Neural progenitor cell (in vitro differentiated cells): Measurements from ENCODE around the gene VPS26C. TPM values are rescaled to one million over a fixed set of nuclear protein-coding genes. Genes with fewer than 3 reads are reported as not detected.

Experiments used
- DNase-seq: peaks from one replicate; pipeline ENCODE4 v3.0.0-alpha.2; 2016; ENCODE audit warnings: low spot score
- H2AFZ ChIP-seq: fragments of 200-600 bp; sonication (generic); replicated peaks from 2 replicates; pipeline ENCODE4 v1.6.1; 2016; ENCODE audit warnings: antibody characterized with exemption
- H3F3A ChIP-seq: fragments of 200-600 bp; sonication (generic); 2 replicates; pipeline ENCODE4 v1.6.1; 2016; ENCODE audit warnings: antibody characterized with exemption, low read depth
- H3K27ac ChIP-seq: fragments of 200-600 bp; sonication (generic); 2 replicates; pipeline ENCODE4 v1.5.1; 2016; ENCODE audit warnings: mild to moderate bottlenecking
- H3K27me3 ChIP-seq: fragments of 200-600 bp; sonication (generic); 2 replicates; pipeline ENCODE4 v1.6.1; 2016; ENCODE audit warnings: mild to moderate bottlenecking, moderate library complexity
- H3K36me3 ChIP-seq: fragments of 200-600 bp; sonication (generic); 2 replicates; pipeline ENCODE4 v1.5.1; 2016
- H3K4me1 ChIP-seq: fragments of 200-600 bp; sonication (generic); 2 replicates; pipeline ENCODE4 v1.6.1; 2016; ENCODE audit warnings: mixed run types
- H3K4me2 ChIP-seq: fragments of 200-600 bp; sonication (generic); 2 replicates; pipeline ENCODE4 v1.6.1; 2016
- H3K4me3 ChIP-seq: fragments of 200-600 bp; sonication (generic); 2 replicates; pipeline ENCODE4 v1.5.1; 2016
- H3K79me2 ChIP-seq: fragments of 200-600 bp; sonication (generic); 2 replicates; pipeline ENCODE4 v1.6.1; 2016; ENCODE audit warnings: low read depth
- H3K9ac ChIP-seq: fragments of 200-600 bp; sonication (generic); 2 replicates; pipeline ENCODE4 v1.6.1; 2016
- H3K9me3 ChIP-seq: fragments of 200-600 bp; sonication (generic); 2 replicates; pipeline ENCODE4 v1.5.1; 2016; ENCODE audit warnings: low read depth
- H4K20me1 ChIP-seq: fragments of 200-600 bp; sonication (generic); 2 replicates; pipeline ENCODE4 v1.6.1; 2016; ENCODE audit warnings: low read depth
- H3K27ac Mint-ChIP-seq: 3 replicates; pipeline ENCODE4 v1.8.0; 2021; ENCODE audit warnings: mixed read lengths
- H3K27me3 Mint-ChIP-seq: 2 replicates; pipeline ENCODE4 v1.8.0; 2022; ENCODE audit warnings: low read depth, mild to moderate bottlenecking, inconsistent platforms, moderate library complexity, mixed read lengths; ENCODE audit not compliant: insufficient read depth
- H3K36me3 Mint-ChIP-seq: 3 replicates; pipeline ENCODE4 v1.8.0; 2021; ENCODE audit warnings: mixed read lengths
- H3K4me1 Mint-ChIP-seq: 3 replicates; pipeline ENCODE4 v1.8.0; 2021; ENCODE audit warnings: mixed read lengths
- H3K4me3 Mint-ChIP-seq: 3 replicates; pipeline ENCODE4 v1.8.0; 2021; ENCODE audit warnings: mild to moderate bottlenecking, moderate library complexity, mixed read lengths
- H3K9me3 Mint-ChIP-seq: 3 replicates; pipeline ENCODE4 v1.8.0; 2020; ENCODE audit warnings: mixed read lengths
- EZH2 ChIP-seq: fragments of 200-600 bp; sonication (generic); IDR thresholded peaks from 2 replicates; pipeline ENCODE4 v1.6.1; 2017; ENCODE audit warnings: antibody characterized with exemption, mild to moderate bottlenecking, moderate library complexity
- EZH2phosphoT487 ChIP-seq: fragments of 200-600 bp; sonication (generic); IDR thresholded peaks from 2 replicates; pipeline ENCODE4 v1.6.1; 2017; ENCODE audit warnings: antibody characterized with exemption
- total RNA-seq: library from RNA; depleted of rRNA; stranded (reverse); fragments of >200 nt; gene quantifications from 2 replicates; pipeline ENCODE4 v1.2.3, GENCODE V29; 2015; ENCODE audit warnings: low replicate concordance
- TF ChIP-seq, protein P1 (sequence below): fragments of 200-600 bp; sonication (generic); IDR thresholded peaks from 2 replicates; pipeline ENCODE4 v1.5.1; 2017; ENCODE audit warnings: antibody characterized with exemption, mild to moderate bottlenecking

The VPS26C gene
- total RNA-seq, 1 donor from 2014 or later, result 80.5 TPM

GRCh38 chr21:37270576-37271365 is 3.6 kb upstream of the VPS26C start:
- peaks cover 2% of the 10 kb centered on the region for H3K27me3 Mint-ChIP-seq
- Histone ChIP-seq H3K27ac (no peak overlapping the region), H3K27me3 (no peaks in the 10 kb centered on the region), H4K20me1 (no peaks in the 10 kb centered on the region), H3K79me2 (peaks cover 22% of the 10 kb centered on the region), H3K4me1 (peaks cover 13% of the 10 kb centered on the region), H3K4me3 (no peak overlapping the region), H3K9me3 (no peaks in the 10 kb centered on the region), H3K9ac (no peak overlapping the region), H3F3A (peaks cover 38% of the 10 kb centered on the region), H3K4me2 (no peak overlapping the region), H2AFZ (no peak overlapping the region), H3K36me3 (no peaks in the 10 kb centered on the region)
- no peaks in the 10 kb centered on the region for H3K9me3 Mint-ChIP-seq
- no peak overlapping the region for H3K4me3 Mint-ChIP-seq
- H3K4me1 Mint-ChIP-seq, result peaks cover 18% of the 10 kb centered on the region
- no peak overlapping the region for H3K27ac Mint-ChIP-seq
- TF ChIP-seq EZH2phosphoT487, result no peak
- TF ChIP-seq, protein P1, sequence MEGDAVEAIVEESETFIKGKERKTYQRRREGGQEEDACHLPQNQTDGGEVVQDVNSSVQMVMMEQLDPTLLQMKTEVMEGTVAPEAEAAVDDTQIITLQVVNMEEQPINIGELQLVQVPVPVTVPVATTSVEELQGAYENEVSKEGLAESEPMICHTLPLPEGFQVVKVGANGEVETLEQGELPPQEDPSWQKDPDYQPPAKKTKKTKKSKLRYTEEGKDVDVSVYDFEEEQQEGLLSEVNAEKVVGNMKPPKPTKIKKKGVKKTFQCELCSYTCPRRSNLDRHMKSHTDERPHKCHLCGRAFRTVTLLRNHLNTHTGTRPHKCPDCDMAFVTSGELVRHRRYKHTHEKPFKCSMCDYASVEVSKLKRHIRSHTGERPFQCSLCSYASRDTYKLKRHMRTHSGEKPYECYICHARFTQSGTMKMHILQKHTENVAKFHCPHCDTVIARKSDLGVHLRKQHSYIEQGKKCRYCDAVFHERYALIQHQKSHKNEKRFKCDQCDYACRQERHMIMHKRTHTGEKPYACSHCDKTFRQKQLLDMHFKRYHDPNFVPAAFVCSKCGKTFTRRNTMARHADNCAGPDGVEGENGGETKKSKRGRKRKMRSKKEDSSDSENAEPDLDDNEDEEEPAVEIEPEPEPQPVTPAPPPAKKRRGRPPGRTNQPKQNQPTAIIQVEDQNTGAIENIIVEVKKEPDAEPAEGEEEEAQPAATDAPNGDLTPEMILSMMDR, result no peak
- TF ChIP-seq EZH2, result no peak
- DNase-seq, result no peak
- H3K36me3 Mint-ChIP-seq, result no peaks in the 10 kb centered on the region

GRCh38 chr21:37269481-37269880 is 2.3 kb upstream of the VPS26C start:
- no peak overlapping the region for H3K27ac ChIP-seq

DNA sequence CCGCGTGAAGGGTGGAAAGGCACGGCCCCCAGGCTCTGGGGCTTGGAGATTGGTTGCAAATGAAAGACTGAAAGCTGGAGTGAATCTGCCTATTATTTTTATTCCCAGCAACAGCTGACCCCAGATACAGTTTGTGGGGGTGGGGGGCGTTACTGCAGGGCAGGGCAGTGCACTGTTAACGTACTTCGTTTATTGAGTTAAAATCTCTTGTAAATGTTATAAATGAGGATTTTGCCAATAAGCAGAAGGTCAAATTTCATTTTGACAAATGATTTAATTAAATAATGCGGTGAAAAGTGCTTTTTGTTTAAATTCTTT is 1.0 kb upstream of the VPS26C start:
- Mint-ChIP-seq H3K27ac (peak overlapping the region; percentile 97), H3K9me3 (no peaks in the 10 kb centered on the region), H3K4me1 (peaks cover 24% of the 10 kb centered on the region), H3K4me3 (peak overlapping the region; percentile 96), H3K36me3 (peaks cover 5% of the 10 kb centered on the region), H3K27me3 (peaks cover 2% of the 10 kb centered on the region)
- TF ChIP-seq EZH2phosphoT487 (no peak), EZH2 (peak; percentile 37)
- TF ChIP-seq, protein P1, result no peak
- Histone ChIP-seq H3K4me3 (peak overlapping the region; percentile 62), H3K36me3 (no peaks in the 10 kb centered on the region), H3F3A (peaks cover 30% of the 10 kb centered on the region), H3K27ac (peak overlapping the region; percentile 90), H3K4me1 (peaks cover 13% of the 10 kb centered on the region), H3K27me3 (no peaks in the 10 kb centered on the region), H3K4me2 (peak overlapping the region; percentile 96), H3K79me2 (peaks cover 49% of the 10 kb centered on the region), H2AFZ (peak overlapping the region; percentile 95), H4K20me1 (no peaks in the 10 kb centered on the region), H3K9ac (peak overlapping the region; percentile 28), H3K9me3 (no peaks in the 10 kb centered on the region)
- no peak for DNase-seq

More at GRCh38 chr21:37269481-37269880, 2.3 kb upstream of the VPS26C start:
- Histone ChIP-seq H3K79me2 (peaks cover 35% of the 10 kb centered on the region), H3K4me2 (no peak overlapping the region), H3K9ac (no peak overlapping the region), H3K9me3 (no peaks in the 10 kb centered on the region), H3K4me3 (no peak overlapping the region), H3K27me3 (no peaks in the 10 kb centered on the region), H4K20me1 (no peaks in the 10 kb centered on the region), H2AFZ (no peak overlapping the region), H3K4me1 (peaks cover 13% of the 10 kb centered on the region), H3K36me3 (no peaks in the 10 kb centered on the region), H3F3A (peaks cover 38% of the 10 kb centered on the region)
- Mint-ChIP-seq H3K36me3 (peaks cover 5% of the 10 kb centered on the region), H3K27me3 (peaks cover 2% of the 10 kb centered on the region), H3K27ac (peak overlapping the region; percentile 65), H3K4me3 (peak overlapping the region; percentile 96), H3K9me3 (no peaks in the 10 kb centered on the region), H3K4me1 (peaks cover 25% of the 10 kb centered on the region)
- TF ChIP-seq, protein P1, result no peak
- TF ChIP-seq EZH2 (no peak), EZH2phosphoT487 (no peak)
- DNase-seq, result no peak
